Activated CD8-positive, alpha-beta memory T cell treated with anti-CD3 and anti-CD28 coated beads, Interleukin-2, amount 50 U/mL, for 1 hour (primary cell): ENCODE measurements around the gene IL21R.
A peak's percentile ranks its signal among the peaks of the same experiment; 100 is the strongest.

Experiments used
- DNase-seq: peaks from one replicate; pipeline ENCODE4 v3.0.0-alpha.2; 2020; ENCODE audit errors: extremely low read depth

IL21R gene

DNA sequence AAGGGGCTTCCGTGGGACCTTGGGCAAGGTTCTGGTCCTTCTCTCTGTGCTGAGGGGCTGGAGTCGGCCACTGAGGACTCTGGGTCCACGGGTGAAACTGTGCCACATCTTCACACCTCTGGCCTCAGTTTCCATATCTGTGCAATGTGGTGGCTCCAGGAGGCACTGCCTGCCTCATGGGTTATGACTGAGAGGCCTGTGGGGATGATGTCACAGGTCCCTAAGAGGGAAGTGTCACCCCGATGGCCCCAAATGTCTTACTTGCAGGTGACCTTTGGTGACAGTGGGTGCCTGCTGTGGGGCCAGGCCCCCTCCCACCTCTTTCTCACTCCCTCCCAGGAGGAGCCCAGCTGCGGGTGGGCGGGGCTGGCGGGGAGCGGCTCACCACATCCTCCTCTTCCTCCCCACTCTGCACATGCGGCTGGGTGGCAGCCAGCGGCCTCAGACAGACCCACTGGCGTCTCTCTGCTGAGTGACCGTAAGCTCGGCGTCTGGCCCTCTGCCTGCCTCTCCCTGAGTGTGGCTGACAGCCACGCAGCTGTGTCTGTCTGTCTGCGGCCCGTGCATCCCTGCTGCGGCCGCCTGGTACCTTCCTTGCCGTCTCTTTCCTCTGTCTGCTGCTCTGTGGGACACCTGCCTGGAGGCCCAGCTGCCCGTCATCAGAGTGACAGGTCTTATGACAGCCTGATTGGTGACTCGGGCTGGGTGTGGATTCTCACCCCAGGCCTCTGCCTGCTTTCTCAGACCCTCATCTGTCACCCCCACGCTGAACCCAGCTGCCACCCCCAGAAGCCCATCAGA is at the start of gene IL21R:
Gene IL21R (plus strand): TSS at position 407 of the 801 bp plus-strand sequence. CDS start 27,898 bp downstream, outside the sequence.
- DNase-seq = peak; percentile 87

DNA sequence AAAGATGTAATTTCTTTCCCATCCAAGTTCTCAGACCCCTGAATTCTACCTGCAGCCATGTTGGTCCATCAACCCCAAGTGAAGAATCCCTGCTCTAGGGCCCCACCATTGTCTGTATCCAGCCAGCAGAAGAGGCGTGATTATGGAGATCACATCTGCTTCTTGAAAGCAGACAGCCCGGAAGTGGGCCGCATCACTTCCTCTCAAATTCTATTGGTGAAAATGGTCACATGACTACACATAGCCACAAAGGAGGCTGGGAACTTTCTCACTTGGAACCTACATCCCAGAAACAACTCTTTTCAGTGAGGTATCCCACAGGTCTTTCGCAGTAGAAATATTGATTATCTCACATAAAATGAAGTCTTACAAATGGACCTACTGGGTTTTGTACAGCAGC is 48.1 kb upstream of the IL21R start:
- no peak for DNase-seq

DNA sequence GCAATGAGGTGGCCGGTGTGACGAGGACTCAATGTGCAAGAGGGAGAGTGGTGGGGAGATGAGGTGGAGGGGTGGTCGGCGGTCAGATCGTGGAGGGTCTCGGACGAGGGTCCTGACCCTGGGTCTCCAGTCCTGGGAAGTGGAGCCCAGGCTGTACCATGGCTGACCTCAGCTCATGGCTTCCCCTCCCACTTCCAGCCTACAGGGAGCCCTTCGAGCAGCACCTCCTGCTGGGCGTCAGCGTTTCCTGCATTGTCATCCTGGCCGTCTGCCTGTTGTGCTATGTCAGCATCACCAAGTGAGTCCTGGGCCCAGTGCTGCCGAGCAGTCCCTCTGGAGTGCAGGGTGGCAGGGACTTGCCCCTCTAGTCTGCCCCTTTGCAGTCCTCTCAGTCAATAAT is 46.4 kb upstream of the IL21R start:
- DNase-seq = no peak

DNA sequence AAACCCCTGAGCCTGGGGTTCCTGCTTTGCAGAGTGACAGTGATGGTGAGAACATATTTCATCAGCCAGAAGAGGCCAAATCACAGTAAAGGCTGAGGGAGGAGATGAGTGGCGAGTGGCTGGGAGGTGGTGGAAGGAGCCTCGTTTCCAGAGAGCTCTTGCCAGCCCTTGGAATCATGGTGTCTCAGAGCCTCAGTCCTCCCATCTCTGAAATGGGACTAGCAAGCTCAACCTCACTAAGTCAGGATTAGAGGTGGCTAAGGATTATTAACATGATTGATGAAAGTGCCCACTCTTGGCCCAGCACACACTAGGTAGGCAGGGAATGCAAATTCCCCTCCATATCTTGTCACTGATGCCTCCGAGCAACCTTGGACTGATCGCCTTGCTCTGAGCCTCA is 45.2 kb upstream of the IL21R start:
- DNase-seq = no peak

DNA sequence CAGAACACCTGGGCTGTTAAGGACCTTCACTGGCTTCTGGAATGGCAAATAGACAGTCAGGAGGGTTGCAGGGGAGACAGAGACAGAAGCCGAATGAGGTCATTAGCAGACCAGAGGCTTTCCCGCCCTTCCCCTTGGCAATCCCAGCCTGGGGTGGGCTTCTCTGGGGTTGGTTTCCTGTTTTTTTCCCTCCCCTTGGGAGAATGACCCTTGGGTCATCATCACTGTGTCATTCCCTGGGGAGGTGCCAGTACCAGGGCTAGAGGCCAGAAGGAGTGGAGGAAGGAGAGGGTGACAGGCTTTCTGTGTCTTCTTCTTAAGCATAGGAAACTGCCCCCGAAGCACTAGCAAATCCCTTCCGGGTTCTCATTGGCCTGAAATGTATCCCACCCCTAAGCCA is 42.9 kb upstream of the IL21R start:
- DNase-seq = no peak

DNA sequence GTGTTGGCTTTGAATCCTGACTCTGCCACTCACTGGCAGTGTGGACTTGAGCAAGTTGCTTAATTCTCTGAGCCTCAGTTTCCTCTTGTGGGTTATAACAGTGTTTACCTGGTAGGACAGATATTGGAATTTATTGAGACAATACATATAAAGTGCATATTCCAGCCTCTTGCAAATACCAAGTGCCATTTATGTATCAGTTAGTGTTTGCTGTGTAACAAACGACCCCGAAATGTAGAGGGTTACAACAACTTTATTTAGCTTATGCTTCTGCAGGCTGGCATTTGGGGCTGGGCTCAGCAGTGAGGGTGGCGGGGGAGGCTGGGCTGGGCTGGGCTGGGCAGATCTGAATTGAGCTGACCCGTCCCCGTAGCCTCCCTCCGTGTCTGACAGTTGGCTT is 42.4 kb upstream of the IL21R start:
- no peak for DNase-seq

DNA sequence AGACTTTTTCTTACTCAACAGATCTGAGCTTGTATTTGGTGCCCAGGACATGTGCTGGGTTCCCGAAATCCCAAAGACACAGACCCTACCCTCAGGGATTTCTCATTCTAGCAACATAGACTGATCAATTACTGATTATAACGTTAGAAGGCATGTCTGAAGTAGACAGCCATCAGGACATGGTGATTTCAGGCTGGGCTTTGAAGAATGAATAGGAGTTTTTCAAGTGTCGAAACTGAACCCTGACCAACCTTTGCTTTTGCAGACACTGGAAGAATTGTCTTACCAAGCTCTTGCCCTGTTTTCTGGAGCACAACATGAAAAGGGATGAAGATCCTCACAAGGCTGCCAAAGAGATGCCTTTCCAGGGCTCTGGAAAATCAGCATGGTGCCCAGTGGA is 40.0 kb upstream of the IL21R start:
- DNase-seq = no peak

DNA sequence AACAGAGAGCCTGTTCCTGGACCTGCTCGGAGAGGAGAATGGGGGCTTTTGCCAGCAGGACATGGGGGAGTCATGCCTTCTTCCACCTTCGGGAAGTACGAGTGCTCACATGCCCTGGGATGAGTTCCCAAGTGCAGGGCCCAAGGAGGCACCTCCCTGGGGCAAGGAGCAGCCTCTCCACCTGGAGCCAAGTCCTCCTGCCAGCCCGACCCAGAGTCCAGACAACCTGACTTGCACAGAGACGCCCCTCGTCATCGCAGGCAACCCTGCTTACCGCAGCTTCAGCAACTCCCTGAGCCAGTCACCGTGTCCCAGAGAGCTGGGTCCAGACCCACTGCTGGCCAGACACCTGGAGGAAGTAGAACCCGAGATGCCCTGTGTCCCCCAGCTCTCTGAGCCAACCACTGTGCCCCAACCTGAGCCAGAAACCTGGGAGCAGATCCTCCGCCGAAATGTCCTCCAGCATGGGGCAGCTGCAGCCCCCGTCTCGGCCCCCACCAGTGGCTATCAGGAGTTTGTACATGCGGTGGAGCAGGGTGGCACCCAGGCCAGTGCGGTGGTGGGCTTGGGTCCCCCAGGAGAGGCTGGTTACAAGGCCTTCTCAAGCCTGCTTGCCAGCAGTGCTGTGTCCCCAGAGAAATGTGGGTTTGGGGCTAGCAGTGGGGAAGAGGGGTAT is 39.3 kb upstream of the IL21R start:
- no peak for DNase-seq

DNA sequence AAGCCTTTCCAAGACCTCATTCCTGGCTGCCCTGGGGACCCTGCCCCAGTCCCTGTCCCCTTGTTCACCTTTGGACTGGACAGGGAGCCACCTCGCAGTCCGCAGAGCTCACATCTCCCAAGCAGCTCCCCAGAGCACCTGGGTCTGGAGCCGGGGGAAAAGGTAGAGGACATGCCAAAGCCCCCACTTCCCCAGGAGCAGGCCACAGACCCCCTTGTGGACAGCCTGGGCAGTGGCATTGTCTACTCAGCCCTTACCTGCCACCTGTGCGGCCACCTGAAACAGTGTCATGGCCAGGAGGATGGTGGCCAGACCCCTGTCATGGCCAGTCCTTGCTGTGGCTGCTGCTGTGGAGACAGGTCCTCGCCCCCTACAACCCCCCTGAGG is 38.7 kb upstream of the IL21R start:
- no peak for DNase-seq

DNA sequence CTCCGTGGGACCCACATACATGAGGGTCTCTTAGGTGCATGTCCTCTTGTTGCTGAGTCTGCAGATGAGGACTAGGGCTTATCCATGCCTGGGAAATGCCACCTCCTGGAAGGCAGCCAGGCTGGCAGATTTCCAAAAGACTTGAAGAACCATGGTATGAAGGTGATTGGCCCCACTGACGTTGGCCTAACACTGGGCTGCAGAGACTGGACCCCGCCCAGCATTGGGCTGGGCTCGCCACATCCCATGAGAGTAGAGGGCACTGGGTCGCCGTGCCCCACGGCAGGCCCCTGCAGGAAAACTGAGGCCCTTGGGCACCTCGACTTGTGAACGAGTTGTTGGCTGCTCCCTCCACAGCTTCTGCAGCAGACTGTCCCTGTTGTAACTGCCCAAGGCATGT is 38.2 kb upstream of the IL21R start:
- DNase-seq = no peak

DNA sequence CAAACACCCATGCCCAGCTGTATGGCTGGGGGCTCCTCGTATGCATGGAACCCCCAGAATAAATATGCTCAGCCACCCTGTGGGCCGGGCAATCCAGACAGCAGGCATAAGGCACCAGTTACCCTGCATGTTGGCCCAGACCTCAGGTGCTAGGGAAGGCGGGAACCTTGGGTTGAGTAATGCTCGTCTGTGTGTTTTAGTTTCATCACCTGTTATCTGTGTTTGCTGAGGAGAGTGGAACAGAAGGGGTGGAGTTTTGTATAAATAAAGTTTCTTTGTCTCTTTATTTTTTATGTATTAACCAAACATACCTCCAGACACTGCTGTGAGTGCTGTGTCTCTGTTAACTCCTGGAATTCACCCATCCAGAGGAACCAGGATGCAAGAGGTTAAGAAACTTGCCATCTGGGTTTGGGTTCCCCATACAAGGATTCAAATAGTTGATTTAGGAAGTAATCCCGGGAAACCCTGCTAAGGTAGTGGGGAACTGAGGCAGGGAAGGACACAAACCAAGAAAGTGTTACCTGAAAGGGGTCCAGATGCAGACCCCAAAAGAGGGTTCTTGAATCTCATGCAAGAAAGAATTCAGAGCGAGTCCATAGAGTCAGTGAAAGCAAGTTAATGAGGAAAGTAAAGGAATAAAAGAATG is 37.4 kb upstream of the IL21R start:
- no peak for DNase-seq

DNA sequence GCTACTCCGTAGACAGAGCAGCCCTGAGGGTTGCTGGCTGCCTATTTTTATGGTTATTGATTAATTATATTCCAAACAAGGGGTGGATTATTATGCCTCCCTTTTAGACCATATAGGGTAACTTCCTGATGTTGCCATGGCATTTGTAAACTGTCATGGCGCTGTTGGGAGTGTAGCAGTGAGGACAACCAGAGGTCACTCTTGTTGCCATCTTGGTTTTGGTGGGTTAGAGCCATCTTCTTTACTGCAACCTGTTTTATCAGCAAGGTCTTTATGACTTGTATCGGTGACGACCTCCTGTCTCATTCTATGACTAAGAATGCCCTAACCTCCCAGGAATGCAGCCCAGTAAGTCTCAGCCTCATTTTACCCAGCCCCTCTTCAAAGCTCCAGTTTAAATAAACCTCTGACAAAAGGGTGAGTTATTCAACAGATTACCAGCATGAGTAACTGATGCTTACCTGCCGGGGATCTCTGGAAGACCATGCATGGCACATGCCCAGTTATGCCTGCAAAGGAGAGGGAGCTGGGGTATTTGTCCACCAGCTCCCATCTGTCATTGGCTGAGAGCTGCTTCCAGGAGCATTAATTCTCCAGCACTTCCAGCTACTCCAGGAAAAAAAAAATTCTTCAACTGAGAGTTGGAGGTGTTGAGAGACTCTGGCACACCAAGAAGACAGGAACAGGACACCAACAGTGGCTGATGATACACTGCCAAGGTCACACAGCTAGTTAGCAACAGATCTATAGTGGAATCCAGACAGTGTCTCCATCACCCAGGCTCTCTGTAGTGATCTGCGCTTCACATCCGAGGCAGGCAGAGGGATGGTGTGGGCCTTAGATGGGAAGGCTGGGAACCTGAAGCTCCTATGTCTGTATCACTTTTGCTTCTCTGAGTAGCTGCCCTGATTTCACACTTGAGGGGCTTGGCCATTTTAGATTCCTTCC is 36.6 kb upstream of the IL21R start:
- DNase-seq = no peak

DNA sequence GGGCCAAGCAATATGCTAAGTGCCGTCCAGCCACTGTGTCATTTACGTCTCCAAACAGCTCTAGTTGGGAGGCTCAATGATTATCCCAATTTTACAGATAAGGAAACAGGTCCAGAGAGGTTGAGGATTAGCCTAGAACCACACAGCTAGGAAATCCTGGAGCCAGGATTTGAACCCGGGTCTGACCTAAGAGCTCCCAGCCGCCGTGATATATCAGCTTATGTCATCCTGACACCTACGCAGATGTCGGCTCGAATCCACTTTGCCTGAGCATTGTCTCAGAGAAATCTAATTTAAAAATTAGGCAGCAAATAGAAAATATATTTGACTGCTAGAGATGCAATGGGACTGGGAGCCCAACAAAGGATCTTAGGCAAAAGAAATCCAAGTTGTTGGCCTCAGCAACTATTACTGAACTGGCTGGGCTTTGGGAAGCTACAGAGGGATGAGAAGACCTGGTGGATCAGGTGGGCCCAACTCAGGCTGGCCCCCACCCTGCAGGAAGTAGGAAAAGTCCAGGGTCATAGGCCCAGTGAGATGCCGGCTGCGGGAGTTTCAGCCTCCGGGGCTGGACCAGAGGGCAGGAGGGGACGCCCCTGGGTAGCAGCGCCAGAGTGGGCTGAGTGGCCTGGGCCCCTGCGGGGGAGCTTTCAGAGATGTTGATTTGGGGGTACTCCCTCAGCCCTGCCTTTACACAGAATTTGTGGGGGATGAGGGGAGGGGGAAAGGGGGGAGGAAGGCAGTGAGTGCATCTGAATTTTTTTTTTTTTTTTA is 35.1 kb upstream of the IL21R start:
- no peak for DNase-seq

DNA sequence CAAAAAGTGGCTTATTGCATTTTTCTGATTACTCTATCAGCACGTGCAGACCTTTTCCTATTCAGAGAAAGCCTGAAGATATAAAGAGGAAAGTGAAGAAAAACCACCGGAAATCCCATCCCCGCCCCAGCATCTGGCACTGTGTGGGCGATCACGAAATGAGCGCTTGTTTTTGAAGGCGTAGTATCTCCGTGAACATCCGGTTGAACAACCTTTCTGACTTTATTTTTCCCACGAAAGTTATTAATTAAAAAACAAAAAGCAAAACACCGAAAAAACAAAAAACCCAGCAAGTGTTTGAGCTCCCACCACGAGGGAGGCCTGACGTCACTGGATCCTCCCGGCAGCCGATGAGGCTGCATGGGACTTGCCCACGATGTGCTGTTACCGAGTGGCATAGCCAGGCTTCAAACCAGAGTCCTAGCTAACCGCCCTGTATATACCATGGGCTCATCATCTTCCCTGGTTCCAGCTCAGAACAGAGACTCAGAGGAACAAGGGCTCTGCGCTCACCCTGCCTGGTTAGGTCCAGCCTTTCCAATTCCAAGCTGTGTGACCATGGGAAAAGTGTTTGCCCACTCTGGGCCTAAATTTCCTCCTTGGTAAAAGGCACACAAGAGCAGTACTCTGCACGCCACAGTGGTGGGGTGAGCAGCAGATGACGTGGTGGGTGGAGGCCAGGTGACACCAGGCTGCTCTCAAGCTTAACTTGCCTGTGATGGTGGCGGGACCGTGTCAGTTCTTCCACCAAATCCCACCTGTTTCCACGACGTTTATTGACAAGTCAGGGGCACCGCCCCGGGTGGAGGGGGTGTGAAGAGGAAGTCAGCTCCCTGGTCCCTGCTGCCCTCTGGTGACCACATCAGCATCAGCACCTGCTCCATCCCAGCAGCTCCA is 34.3 kb upstream of the IL21R start:
- peak; percentile 95 for DNase-seq

DNA sequence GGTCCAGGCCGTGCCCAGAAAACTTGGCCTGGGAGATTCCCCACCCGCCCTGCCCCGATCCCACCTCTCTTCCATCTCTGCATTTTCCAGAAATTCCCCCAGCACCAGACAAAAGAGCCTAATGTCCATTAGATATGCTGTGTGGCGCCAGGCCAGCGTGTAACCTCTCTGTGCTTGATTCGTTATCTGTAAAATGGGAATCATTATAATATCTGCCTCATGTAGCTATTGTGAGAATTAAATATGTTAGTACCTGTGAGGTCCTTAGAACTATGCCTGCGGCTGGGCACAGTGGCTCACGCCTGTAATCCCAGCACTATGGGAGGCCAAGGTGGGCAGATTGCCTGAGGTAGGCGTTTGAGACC is 33.6 kb upstream of the IL21R start:
- DNase-seq = no peak

DNA sequence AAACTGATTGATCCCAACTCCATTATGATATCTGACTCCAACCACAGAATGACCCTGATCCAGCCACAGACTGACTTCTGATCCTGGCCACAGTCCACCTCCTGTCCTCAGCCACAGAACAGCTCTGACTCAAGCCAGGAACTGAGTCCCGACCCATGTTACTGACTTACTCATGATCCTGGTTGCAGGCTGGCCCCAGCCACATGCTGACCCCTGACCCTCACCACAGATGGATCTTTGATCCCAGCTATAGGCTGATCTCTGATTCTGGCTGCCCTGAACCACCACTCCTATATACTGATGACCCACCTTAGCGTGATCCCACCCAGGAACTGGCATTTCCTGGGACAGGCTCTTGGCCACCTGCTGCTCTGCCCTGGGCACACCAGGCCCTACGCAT is 32.2 kb upstream of the IL21R start:
- no peak for DNase-seq

DNA sequence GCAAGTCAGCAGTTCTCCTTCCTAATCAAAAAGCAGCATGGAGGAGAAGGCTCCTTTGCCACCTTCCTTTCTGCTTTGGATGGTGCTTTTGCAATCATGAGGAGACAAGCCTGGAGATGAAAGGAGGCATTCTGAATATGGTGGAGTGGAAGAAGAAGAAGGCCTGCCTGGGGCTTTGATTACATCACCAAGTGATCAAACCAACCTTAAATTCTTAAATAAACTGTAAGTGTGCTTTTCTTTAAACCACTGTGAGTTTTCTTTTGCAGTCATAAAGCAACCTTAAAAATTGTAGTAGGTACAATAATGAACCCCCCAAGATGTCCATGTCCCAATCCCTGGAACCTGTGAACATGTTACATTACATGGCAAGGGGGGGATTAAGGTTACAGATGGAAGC is 31.7 kb upstream of the IL21R start:
- no peak for DNase-seq

DNA sequence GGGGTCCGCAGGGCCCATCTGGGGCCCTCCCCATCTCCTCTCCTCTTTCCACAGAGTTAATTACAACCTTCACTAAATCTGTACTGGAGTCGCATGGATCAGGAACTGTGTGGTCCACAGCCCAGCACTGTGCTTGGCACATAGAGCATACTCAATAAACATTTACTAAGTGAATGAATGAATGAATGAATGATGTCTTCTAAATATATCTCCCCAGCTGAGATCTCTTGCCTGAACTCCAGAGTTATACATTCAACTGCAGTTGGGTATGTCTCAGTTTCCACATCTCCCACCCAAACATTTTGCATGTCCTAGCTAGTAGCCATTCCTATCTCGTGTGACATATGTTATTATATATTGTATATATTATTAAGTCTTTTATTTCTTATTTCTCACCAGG is 28.7 kb upstream of the IL21R start:
- no peak for DNase-seq

DNA sequence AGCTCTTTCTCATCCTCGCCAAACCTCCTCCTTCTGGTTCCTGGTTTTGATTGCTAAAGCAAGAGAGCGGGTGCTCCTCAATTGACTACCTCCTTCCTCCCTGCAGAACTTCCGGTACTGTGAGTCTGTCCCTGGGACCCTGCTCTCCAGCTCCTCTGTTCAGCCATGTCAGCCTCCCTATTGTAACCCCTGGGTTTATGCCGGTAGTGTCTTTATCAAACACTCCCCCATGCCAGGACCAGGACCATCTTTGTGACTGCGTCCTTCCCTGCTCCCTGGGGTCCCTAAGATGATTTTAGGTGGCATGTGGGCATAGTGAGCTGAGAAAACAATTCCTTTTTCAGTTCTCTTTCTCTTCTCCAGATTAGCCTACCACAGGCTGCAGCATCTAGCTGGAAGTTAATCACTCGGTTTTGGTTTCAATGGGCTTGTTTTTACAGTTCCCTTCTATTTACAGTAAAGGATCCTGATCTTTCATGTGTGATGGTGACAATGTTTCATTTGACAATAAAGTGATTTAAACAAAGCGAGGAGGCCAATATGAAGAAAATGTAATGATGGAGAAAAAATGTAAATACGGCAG is 27.7 kb upstream of the IL21R start:
- DNase-seq = no peak
